Calu3 (cell line): ENCODE data around the gene PDF. TPM values are rescaled to one million over a fixed set of nuclear protein-coding genes. Genes with fewer than 3 reads are reported as not detected.
A peak's percentile ranks its signal among the peaks of the same experiment; 100 is the strongest.

Source experiments
- BruUV-seq: library from RNA; stranded (reverse); fragments of 400-500 nt; replicated peaks from 2 replicates; lab custom pipeline; 2021; lab: Mats Ljungman, UMichigan
- CTCF ChIA-PET: fragments of 300-600 bp; sonication (Branson Sonifier 250); formaldehyde crosslinking; loops from one replicate; lab custom pipeline; 2022; ENCODE audit warnings: antibody characterized with exemption; lab: Charles Lee
- DNase-seq: peaks from one replicate; pipeline ENCODE4 v3.0.0; 2022
- H3K27ac Mint-ChIP-seq: one replicate; pipeline ENCODE4 v1.8.0; 2022; ENCODE audit warnings: mixed read lengths; ENCODE audit not compliant: unreplicated experiment
- H3K27me3 Mint-ChIP-seq: one replicate; pipeline ENCODE4 v1.8.0; 2022; ENCODE audit warnings: mixed read lengths; ENCODE audit not compliant: unreplicated experiment
- H3K36me3 Mint-ChIP-seq: one replicate; pipeline ENCODE4 v1.8.0; 2022; ENCODE audit warnings: mild to moderate bottlenecking, moderate library complexity, mixed read lengths; ENCODE audit not compliant: insufficient read depth, unreplicated experiment
- H3K4me1 Mint-ChIP-seq: one replicate; pipeline ENCODE4 v1.8.0; 2022; ENCODE audit warnings: mild to moderate bottlenecking, low read depth, mixed read lengths; ENCODE audit not compliant: unreplicated experiment
- H3K4me3 Mint-ChIP-seq: one replicate; pipeline ENCODE4 v1.8.0; 2022; ENCODE audit warnings: mild to moderate bottlenecking, low read depth, moderate library complexity, mixed read lengths; ENCODE audit not compliant: unreplicated experiment
- H3K9me3 Mint-ChIP-seq: one replicate; pipeline ENCODE4 v1.8.0; 2022; ENCODE audit warnings: low read depth, mixed read lengths; ENCODE audit not compliant: unreplicated experiment
- CTCF ChIP-seq: fragments of 200-600 bp; IDR thresholded peaks from one replicate; pipeline ENCODE4 v1.8.0; 2022; ENCODE audit warnings: antibody characterized with exemption; ENCODE audit not compliant: unreplicated experiment
- intact Hi-C: fragments of 100-400 bp; cut with micrococcal nuclease; formaldehyde crosslinking; loops from one replicate; pipeline ENCODE4 v1.10.0; 2022; ENCODE audit not compliant: unreplicated experiment
- total RNA-seq: library from RNA; stranded (reverse); gene quantifications from 2 replicates; pipeline ENCODE4 v1.2.3, GENCODE V29; 2022

PDF gene
- total RNA-seq, 1 experiment from 2014 or later = 25.5 TPM

GRCh38 chr16:69322343-69322742 lies 8.0 kb downstream of the PDF start:
- Mint-ChIP-seq H3K27ac (no peak overlapping the region), H3K36me3 (peaks cover 92% of the 10 kb centered on the region), H3K27me3 (no peaks in the 10 kb centered on the region), H3K4me3 (no peak overlapping the region), H3K4me1 (peaks cover 22% of the 10 kb centered on the region), H3K9me3 (no peaks in the 10 kb centered on the region)
- CTCF ChIA-PET = no interaction called here
- no TSS peak for BruUV-seq
- TF ChIP-seq CTCF = no peak
- no peak for DNase-seq
- intact Hi-C loops = no loop called here

GRCh38 chr16:69321080-69321479 lies 9.3 kb downstream of the PDF start:
- Mint-ChIP-seq H3K27ac (peak overlapping the region; percentile 32), H3K4me1 (peaks cover 15% of the 10 kb centered on the region), H3K4me3 (no peak overlapping the region), H3K9me3 (no peaks in the 10 kb centered on the region), H3K27me3 (no peaks in the 10 kb centered on the region), H3K36me3 (peaks cover 92% of the 10 kb centered on the region)
- TF ChIP-seq CTCF = no peak
- BruUV-seq = no TSS peak
- intact Hi-C loops = no loop called here
- CTCF ChIA-PET = no interaction called here
- DNase-seq = no peak

GRCh38 chr16:69320740-69321073 lies 9.7 kb downstream of the PDF start:
- peaks cover 92% of the 10 kb centered on the region for H3K36me3 Mint-ChIP-seq
- no TSS peak for BruUV-seq
- H3K27me3 Mint-ChIP-seq = no peaks in the 10 kb centered on the region
- peaks cover 12% of the 10 kb centered on the region for H3K4me1 Mint-ChIP-seq
- H3K27ac Mint-ChIP-seq = no peak overlapping the region
- CTCF ChIA-PET = no interaction called here
- no peak for DNase-seq
- H3K9me3 Mint-ChIP-seq = no peaks in the 10 kb centered on the region
- intact Hi-C loops = no loop called here
- TF ChIP-seq CTCF = no peak
- no peak overlapping the region for H3K4me3 Mint-ChIP-seq

- DNase-seq = no peak
- H3K4me3 Mint-ChIP-seq = no peak overlapping the region
- TF ChIP-seq CTCF = no peak
These were observed 10.3 kb downstream of the PDF start for GRCh38 chr16:69319826-69320739.

More at GRCh38 chr16:69319826-69320739, 10.3 kb downstream of the PDF start:
- H3K9me3 Mint-ChIP-seq = no peaks in the 10 kb centered on the region
- H3K27ac Mint-ChIP-seq = peak overlapping the region; percentile 33
- no peaks in the 10 kb centered on the region for H3K27me3 Mint-ChIP-seq
- intact Hi-C loops = no loop called here
- CTCF ChIA-PET = no interaction called here
- peaks cover 92% of the 10 kb centered on the region for H3K36me3 Mint-ChIP-seq
- peaks cover 11% of the 10 kb centered on the region for H3K4me1 Mint-ChIP-seq
- no TSS peak for BruUV-seq
